Measurements from ENCODE around the gene TMEM187.
"Not testable (repeated sequence)": the region's sequence is repeated elsewhere in the genome, so short reads cannot be mapped to it uniquely, and the experiment has no call there.

The TMEM187 gene

DNA sequence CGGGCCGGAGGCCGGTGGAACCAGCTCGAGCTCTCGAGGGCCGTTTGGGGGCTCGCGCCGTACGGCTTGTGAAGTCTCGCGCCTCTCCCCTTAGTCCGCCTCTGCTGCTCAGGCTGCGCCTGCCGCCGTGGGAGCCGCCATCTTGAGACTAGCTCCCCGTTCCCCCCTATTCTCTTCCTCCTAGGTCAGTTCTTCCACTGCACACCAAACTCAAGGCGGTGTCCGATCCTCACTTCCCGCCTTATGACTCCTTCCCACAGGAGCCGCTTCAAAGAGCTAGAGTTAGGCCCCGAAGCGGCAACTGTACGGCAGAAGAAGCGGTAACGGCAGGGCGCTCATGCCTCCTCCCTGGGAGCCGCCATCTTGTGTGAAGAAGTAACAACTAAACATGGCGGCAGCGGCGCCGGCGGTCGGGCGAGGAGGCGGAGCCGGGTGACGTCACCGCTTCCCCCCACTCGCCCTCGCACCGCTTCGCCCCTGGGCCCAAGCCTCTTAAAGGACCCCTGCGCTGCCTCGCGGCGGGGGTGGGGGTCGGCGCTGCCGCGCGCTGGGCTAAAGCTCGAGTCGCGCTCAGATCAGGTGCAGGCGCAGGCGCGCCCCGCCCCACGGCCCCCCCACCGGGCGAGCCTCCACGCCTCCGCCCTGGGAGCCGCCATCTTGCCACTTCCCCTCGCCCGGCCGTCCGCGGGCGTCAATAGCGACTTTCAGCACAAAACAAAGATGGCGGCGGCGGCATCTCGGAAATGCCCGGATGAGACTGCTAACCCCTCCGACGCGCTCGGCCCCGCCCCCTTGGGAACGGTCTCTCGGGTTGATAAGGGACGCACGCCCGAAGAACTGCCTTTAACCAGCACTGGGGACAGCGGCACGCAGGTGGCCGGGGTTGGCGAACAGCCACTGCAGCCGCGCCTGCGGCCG, 845 bp upstream of the TMEM187 start, which contains the start of gene HCFC1:
TSS of gene HCFC1 (minus strand) at position 369 of the 918 bp plus-strand sequence. CDS start 978 bp downstream, outside the sequence.
- peak; percentile 92 for DNase-seq (ENCODE audit: low spot score)

DNA sequence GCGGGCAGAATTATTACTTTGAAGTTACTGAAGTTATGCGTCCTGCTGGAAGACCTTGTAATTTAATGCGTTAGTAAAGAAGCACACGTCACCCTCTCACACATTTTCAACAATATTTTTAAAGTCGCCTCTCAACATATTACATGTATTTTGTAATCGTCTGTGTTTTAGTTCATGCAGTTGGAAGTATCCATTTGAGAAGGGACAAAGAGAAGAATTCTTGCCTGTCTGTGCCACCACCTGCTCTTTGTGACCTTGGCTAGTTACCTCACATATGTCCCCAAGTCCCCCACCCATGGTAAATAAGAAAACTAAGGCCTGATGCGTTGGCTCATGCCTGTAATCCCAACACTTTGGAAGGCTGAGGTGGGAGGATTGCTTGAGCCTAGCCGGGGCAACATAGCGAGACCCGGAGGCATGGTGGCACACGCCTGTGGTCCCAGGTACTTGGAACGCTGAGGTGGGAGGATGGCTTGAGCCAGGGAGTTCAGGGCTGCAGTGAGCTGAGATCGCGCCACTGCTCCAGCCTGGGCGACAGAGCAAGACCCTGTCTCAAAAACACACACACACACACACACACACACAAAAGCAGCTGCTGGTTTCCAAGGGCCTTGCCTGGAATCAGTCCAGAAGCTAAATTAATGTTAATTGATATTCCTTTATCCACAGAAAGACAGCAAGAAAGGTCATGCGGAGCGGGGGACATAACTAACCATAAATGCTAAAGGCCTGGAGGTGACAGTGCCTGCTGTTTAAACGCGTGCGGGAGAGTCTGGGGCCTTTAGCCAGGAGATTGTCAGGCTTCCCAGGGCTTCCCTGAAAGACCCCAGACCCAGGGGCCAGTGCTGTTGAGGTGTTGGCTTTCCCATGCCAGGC, 811 bp downstream of the TMEM187 start:
- DNase-seq (ENCODE audit: low spot score): no peak

DNA sequence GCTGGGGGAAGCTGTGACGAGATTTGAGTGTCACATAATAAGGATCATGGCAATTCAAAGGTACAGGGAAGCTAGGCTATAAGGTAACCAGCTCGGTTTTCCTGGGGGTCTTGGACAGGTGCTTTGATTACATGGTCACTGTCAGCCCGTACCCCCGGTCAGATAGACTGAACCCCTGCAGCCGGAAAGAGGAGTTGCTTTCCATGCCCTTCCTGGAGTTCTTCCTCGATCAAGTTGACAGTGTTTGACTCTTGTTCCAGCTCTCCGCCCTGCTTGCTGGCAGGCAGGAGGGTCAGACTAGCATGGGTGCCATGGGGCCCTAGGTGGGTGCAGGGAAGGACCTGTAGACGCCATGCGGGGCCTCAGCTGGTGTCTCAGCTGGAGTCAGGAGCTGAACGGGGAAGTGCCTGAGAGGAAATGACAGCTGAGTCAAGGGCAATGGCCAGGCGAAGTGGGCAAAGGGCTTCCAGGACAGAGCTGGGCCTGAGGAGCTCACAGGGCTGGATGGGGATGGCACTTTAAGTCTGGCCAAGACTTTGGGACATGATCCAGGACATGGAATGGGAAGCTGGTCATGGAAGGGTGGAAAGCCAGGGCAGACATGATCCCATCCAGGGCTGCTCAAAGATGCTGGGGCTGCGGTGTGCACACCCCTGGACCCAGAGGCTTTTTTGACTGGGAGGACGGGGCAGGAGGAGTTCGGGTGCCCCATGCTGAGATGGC, 1.6 kb downstream of the TMEM187 start:
- DNase-seq (ENCODE audit: low spot score): no peak

DNA sequence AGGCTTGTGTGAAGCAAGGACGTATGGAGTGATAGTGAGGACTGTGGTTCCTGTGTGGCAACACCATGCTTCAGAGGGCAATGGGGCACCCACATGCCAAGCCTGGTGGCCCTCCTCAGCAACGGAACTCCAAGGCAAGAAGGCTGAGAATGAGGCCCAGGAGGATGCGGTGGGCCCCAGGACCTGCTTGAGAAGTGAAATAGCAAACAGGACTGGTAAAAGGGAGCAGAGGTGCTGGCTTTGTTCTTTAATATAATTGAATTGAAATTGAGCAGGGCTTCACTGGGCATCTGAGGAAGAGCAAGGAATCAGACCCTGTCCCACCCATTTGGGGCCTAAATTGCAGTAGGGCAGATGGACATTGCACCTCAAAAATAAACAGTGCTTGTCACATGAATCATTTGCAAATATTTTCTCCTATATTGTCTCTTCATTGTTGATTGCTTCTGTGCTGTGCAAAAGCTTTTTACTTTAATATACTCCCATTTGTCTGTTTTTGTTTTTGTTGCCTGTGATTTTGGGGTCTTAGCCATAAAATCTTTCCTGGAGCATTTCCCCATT, 2.3 kb downstream of the TMEM187 start:
- no peak for DNase-seq (ENCODE audit: low spot score)

DNA sequence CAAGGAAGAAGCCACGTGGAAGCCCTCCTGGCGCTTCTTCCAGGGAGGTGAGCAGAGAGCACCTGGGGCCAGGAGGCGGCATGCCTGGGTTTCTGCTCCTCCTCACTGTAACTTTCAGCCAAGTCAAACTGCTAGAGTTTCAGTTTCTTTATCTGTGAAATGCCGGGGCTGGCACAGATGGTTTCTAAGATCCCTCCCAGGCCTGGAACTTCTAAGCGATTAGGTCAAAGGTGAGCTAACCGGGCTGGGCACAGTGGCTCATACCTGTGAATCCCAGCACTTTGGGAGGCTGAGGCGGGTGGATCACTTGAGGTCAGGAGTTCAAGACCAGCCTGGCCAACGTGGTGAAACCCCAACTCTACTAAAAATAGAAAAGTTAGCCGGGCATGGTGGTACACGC, 7.8 kb downstream of the TMEM187 start:
- not testable (repeated sequence) for DNase-seq (ENCODE audit: low spot score)

DNA sequence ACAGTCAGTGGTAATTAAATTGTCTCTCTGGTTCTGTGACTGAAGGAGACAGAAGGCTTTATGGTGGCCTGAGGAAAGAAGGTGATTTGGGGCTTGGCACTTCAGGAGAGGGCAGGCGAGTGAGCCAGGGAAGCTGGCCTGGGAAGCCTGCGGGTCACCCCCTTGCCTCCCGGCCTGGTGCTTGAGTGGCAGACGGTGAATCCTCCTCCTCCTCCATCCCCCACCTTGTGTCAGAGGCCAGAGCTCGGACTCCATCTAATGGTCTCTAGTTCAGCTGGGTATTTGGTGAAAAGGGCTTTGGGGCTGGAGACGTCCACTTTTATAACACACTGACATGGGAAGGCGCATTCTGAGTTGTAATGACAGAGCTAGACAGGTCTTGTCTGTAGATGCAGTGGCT, 8.7 kb downstream of the TMEM187 start:
- no peak for DNase-seq (ENCODE audit: low spot score)

DNA sequence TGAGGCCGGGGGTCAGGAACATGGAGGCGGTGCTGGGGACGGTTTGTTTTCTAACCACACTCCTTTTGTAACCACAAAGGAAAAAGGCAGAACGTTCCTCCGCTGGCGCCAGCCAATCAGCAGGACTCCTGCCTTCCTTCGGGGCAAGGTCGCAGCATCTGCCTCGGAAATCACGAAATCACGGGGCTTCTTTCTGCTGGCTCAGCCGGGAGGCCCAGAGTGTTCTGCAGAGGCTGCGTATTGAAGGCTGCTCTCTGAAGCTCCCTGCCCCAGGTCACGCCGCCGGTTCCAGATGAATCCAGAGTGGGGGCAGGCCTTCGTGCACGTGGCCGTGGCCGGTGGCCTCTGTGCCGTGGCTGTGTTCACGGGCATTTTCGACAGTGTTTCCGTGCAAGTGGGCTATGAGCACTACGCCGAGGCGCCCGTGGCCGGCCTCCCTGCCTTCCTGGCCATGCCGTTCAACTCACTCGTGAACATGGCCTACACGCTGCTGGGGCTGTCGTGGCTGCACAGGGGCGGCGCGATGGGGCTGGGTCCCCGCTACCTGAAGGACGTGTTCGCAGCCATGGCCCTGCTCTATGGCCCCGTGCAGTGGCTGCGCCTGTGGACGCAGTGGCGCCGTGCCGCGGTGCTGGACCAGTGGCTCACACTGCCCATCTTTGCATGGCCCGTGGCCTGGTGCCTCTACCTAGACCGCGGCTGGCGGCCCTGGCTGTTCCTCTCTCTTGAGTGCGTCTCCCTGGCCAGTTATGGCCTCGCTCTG, 9.4 kb downstream of the TMEM187 start:
- DNase-seq (ENCODE audit: low spot score): no peak

DNA sequence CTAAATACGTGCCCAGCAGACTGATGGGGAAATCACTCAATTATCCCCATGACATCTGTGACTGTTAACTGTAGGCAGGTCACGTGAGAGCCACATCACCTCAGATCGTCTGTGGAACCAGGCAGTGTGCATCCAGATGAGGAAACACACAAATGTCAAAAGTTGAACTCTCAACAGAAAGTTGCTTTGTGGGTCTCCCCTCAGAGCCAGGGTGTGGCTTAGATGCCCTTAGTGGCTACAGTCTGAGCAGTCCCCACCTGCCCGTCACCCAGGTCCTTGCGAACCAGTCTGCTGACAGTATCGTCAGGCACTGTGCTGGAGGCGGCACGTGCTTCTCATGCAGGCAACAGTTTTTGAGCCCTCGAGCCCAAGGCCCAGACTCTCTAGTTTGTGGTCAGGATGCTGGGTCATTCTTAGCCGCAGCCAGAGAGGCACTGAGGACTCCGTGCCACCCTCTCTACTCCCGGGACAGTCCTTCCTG, 10.8 kb downstream of the TMEM187 start:
- no peak for DNase-seq (ENCODE audit: low spot score)

DNA sequence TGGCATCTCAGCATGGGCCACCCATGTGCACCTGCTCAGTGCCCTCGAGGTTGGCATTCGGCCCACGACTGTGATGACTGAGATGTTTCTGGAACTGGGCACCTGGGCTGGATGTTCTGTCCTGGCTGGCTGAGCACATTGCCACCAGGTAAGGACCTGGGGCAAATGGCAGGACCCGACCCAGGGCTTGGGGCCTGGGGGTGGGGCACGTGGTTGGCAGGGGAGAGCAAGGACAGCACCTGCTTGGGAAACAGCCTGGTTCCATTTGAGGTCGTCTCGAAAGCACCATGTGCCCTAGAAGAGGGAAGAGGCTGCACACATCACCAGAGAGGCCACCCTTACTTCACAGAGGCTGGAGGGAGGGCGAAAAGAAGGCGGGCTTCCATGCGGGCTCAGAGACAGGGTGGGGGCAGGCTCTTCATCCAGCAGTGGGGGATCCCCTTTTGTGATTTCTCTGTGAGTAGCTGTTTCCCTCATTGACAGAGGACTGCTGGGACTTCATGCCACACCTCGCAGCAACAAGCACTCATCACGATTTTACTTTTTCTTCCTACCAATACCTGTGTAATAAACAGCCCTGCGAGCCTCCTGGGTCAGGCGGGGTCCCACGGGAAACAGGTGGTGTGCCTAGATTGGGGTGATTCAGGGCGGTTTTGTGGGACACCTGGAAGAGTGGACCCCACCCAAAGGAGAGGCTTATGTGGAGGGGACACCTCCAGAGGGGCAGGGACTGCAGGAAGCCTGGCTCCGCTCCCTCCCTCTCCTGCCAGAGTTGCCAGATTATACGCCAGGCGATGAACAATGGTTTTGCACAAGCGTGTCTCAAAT, 12.0 kb downstream of the TMEM187 start:
- DNase-seq (ENCODE audit: low spot score): no peak

DNA sequence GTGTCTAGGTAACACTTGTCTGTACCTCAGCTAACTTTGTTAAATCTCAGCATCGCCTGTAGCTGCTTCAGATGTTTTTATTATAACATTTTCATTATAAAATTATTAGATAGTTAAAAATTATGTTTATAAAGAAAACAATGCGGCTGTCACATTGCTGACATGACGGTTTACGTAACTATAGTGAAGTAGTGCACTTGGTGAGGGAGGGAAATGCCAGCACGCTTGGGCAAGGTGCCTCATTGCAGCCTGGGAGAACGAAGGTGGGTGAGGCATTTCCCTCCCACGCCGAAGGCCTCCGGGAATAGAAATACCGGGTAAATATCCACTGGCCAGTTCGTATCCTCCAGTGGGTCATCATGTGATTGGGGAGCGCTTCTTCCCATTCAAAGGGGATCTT, 15.9 kb downstream of the TMEM187 start:
- no peak for DNase-seq (ENCODE audit: low spot score)

DNA sequence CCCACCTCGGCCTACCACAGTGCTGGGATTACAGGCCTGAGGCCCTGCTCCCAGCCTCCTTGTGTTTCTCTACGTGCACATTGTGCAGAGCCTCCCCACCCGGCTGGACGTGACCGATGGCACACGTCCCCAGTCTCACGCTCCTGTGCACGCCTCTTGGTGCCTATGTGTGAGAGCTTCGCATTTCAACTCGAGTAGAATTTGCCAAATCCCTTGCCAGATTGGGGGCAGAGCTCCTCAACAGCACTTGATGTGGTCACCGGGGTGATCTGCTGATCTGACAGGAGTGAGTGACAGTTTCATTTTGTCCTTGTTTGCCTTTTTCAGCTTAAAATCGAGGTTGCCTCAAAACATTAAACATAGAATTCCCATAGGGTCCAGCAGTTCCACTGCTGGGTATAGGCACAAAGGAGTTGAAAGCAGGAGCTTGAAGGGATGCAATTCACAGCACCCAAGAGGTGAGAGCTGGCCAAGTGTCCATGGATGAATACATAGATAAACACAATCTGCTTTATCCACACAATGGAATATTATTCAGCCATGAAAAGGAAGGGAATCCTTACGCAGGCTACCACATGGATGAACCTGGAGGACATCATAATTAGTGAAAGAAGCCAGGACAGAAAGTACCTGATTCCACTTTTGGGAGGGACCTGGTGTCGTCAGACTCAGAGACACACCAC, 17.6 kb downstream of the TMEM187 start:
- DNase-seq (ENCODE audit: low spot score): no peak

DNA sequence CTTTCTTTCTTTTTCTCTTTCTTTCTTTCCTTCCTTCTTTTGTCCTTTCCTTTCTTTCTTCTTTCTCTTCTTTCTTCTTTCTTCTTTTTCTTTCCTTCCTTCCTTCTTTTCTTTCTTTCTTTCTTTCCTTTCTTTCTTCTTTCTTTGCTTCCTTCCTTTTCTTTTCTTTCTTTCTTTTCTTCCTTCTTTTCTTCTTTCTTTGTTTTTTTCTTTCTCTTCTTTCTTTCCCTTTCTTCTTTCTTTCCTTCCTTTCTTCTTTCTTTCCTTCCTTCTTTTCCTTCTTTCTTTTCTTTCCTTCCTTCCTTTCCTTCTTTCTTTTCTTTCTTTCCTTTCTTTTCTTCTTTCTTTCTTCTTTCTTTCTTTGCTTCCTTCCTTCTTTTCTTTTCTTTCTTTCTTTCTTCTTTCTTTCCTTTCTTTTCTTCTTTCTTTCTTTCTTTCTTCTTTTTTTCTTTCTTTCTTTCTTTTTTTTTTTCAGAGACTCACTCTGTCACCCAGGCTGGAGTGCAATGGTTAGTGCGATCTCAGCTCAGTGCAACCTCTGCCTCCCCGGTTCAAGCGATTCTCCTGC, 18.5 kb downstream of the TMEM187 start:
- DNase-seq (ENCODE audit: low spot score): no peak

DNA sequence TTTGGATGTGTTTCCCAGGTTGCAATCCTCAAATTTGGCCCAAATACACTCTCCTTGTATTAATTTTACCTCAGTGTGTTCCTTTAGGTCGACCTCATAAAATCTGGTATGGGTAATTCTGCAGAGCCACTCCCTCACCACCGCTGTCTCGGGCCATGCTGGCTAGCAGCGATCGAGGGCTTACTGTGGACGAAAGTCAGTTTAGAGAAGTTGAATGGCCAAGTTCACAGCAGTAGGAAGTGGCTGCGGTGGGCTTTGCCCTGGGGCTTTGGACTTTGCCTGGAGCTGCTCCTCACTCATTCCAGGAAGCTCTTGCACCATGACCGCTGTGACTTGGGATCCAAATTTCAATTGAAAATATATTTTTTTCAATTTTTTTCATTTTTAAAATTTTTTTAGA, 19.6 kb downstream of the TMEM187 start:
- no peak for DNase-seq (ENCODE audit: low spot score)

DNA sequence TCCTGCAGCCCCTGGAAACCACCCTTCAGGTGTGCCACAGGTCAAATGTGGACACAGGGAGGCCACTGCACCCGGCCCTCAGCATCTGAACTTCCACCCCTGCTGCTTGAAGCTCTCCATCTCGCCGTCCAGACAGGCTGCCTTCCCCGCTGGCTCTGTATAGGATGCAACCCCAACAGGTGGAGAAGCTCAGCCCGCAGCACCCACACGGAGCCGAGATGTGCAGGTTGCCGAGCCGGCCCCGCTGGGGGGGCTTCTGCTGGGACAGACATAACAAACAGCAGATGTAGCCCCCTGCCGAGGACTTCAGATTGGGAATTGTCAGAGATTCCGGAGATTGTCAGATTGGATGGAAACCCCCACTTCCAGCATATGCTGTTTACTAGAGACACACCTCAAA, 20.5 kb downstream of the TMEM187 start:
- no peak for DNase-seq (ENCODE audit: low spot score)

DNA sequence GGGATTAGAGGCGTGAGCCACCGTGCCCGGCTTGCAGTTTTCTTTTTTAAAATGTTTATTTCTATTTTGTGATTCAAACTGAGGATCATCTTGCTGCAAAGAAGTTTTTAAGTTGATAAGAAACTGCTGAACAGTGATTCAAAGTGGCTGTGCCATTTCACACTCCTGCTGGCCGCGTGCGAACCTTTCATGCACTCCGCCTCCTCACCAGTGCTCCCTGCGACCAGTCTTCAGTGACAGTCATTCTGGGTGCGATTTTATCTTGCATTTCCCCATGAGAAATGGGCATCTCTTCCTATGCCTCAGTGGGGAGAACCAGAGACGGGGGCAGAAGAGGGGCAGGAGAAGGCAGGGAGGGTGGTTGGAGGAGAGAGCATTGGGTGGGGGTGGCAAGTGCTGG, 21.4 kb downstream of the TMEM187 start:
- DNase-seq (ENCODE audit: low spot score): no peak

DNA sequence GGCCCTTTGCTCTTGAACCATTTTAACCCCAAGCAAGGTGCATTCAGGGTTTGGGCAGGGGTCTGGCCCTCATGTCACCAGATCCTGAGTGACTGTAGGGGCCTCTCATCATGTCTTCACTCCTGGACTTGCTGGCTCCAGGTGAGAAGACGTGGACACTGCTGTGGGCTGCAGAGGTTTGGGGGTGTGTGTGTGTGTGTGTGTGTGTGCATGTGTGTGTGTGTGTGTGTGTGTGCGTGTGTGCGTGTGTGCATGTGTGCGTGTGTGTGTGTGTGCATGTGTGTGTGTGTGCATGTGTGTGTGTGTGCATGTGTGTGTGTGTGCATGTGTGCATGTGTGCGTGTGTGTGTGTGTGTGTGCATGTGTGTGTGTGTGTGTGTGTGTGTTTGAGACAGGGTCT, 21.8 kb downstream of the TMEM187 start:
- DNase-seq (ENCODE audit: low spot score): not testable (repeated sequence)

DNA sequence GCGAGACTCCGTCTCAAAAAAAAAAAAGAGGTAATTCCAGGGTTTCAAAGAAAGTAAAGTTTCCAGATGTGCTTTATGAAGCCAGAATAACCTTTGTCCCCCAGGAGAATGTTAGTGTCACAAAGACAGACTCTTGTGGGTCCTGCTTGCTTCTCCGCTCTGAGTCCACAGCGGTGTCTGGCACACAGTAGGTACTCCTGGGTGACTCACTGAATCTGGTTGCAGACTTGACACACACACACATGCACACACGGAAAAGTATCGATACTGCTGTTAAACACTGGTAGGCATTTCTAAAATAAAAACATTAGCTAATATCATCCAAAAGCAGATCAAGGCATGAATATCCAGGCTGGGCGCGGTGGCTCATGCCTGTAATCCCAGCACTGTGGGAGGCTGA, 22.9 kb downstream of the TMEM187 start:
- no peak for DNase-seq (ENCODE audit: low spot score)

DNA sequence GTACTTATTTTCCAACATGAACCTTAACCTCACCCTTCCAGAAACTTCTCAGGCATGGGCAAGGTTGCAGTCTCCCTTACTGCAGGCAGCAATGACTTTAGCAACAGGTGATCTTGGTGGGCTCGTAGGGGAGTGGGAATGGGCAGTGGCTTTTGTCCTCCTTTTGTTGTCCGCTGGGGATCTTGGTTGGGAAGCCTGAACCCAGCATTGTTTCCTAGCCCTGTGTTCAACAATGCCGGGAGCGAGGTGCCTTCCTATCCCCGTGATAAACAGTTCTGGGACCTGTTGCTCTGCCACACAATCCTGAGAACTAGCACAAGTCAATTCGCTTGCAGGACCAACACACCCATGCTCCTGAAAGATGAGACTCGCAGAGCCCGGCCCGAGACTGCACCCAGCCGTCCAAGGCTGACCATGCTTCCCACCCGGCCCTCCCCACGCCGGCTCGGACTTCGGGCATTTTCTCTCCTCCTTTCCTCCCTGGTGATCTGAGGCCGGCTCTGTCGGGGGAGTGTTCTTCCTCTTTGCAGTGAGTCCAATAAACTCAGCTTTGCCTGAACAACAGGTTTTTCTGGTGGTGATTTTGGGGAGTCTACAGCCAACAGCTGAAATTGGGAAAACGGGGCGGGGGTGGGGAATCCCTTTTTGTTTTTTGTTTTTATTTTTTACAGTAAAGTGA, 26.9 kb downstream of the TMEM187 start:
- no peak for DNase-seq (ENCODE audit: low spot score)

DNA sequence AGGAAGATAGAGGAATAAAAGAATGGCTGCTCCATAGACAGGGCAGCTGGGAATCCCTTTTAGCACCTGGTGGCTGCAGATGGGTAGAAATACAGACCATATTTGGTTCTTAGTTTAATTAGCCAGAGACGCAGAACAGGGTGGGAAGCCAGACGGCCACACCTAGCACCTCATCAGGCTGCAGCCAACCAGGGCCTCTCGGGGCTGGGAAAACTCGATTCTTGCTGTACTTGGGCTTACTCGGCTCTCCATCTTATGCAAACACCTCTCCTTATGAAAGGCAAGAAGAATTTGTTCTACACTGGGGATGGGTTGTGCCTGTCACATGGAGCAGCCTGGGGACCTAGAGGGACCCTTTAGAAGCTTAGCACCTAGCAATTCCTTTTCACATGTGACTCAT, 27.5 kb downstream of the TMEM187 start:
- DNase-seq (ENCODE audit: low spot score): no peak
